NOMO-1 (cell line): ENCODE measurements around the gene RASGRP4.
A peak's percentile ranks its signal among the peaks of the same experiment; 100 is the strongest.
"Not testable (repeated sequence)": the region's sequence is repeated elsewhere in the genome, so short reads cannot be mapped to it uniquely, and the experiment has no call there.

Source experiments
- DNase-seq, 2 experiments: peaks; one replicate each; lab custom pipeline; 2025; ENCODE audit not compliant: unreplicated experiment in 2 of 2; lab: John Stamatoyannopoulos, UW

The RASGRP4 gene, protein sequence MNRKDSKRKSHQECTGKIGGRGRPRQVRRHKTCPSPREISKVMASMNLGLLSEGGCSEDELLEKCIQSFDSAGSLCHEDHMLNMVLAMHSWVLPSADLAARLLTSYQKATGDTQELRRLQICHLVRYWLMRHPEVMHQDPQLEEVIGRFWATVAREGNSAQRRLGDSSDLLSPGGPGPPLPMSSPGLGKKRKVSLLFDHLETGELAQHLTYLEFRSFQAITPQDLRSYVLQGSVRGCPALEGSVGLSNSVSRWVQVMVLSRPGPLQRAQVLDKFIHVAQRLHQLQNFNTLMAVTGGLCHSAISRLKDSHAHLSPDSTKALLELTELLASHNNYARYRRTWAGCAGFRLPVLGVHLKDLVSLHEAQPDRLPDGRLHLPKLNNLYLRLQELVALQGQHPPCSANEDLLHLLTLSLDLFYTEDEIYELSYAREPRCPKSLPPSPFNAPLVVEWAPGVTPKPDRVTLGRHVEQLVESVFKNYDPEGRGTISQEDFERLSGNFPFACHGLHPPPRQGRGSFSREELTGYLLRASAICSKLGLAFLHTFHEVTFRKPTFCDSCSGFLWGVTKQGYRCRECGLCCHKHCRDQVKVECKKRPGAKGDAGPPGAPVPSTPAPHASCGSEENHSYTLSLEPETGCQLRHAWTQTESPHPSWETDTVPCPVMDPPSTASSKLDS

DNA sequence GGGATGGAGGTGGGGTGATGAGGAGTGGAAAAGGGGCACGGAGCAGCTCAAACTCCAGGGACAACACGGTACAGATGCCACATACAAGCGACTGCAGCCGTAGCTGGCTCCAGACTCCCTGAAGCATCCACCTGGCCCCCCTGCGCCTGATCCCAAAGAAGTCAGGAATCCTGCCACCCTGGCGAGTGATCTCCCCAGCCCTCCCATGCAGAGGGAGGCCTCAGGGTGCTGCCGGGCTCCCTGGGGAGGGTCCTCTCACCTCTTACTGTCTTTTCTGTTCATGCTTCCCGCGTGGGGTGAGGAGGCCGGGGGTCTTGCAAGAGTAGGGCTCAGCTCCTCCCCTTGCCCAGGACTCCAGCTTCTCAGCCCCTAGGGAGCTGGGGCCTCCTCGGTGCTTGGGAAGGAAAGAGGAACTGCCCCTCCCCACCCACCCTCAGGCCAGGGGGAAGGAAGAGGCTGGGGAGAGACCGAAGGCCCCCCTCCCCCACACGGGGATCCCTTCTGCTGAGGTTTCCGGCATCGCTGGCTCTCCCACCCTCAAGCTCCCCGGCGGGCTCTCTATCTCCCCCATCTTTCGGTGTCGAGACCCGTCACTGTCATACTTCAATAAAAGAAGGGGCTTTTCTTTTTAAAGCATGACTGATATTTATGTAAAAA is at the start of gene RASGRP4:
TSS of gene RASGRP4 (minus strand) at position 410 of the 657 bp plus-strand sequence. CDS start at position 282, 128 bp downstream.
- peak; percentile 61 to 67 for DNase-seq

DNA sequence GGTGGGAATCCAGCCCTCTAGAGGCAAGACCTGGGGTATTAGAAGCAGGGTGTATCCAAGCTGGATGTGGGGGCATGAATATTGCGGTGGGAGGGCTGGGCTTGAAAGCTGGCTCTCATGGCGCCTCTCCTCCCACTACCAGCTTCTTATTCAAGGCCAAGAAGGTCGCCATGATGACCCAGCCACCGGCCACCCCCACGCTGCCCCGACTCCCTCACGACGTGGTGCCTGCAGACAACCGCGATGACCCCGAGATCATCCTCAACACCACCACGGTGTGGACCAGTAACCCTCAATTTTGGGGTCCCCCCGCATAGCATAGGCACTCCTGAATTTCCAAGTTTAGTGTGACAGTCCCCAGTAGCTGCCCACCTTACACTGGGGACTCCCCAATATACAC is 49.2 kb upstream of the RASGRP4 start:
- DNase-seq: no peak

DNA sequence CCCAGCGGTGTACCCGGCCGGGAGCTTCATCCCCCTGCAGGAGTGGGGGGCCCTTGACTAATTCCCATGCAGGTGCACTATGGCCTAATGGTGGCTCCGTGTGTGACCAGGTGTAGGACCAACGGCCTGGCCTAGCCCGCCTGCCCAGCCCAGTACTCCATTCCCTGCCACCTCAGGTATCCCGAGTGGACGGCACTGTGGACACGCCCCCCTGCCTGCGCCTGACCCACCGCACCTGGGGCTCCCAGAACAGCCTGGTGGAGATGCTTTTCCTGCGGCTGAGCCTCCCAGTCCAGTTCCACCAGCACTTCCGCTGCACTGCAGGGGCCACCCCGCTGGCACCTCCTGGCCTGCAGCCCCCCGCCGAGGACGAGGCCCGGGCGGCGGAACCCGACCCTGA is 47.2 kb upstream of the RASGRP4 start:
- no peak for DNase-seq

DNA sequence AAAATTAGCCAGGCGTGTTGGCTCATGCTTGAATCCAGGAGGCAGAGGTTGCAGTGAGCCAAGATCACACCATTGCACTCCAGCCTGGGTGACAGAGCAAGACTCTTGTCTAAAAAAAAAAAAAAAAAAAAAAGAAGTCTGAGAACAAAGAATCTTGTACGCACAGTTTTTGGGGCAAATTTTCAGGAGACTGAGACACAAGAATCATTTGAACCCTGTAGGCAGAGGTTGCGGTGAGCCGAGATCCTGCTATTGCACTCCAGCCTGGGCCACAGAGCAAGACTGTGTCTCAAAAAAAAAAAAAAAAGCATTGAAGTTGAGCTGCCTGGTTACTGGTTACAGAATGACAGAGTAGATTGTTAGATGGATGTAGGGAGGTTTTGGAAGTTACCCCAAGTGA is 46.7 kb upstream of the RASGRP4 start:
- not testable (repeated sequence) for DNase-seq

DNA sequence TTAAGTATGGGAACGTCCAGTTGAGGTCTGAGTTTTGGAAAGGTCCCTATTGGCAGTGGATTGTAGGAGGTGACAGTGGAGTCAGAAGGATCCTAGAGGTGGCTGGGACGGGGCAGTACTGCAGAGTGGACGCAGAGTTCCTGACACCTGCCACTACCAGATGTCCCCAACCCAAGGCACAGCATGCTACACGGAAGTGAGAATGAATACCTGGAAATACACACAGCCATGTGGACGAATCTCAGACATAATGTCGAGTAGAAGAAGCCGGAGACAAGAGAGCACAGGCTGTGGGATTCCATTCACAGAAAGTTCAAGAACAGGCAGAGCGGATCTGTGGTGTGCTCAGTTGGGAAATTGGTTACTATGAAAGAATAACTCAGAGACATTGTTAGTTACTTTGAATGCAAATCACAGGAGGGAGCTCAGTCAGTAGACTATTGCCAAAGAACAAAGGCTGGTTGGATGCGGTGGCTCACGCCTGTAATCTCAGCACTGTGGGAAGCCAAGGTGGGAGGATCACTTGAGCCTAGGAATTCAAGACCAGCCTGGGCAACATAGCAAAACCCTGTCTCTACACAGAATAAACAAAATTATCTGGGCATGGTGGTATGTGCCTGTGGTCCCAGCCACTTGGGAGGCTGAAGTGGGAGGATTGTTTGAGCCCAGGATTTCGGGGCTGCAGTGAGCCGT is 44.9 kb upstream of the RASGRP4 start:
- no peak for DNase-seq

DNA sequence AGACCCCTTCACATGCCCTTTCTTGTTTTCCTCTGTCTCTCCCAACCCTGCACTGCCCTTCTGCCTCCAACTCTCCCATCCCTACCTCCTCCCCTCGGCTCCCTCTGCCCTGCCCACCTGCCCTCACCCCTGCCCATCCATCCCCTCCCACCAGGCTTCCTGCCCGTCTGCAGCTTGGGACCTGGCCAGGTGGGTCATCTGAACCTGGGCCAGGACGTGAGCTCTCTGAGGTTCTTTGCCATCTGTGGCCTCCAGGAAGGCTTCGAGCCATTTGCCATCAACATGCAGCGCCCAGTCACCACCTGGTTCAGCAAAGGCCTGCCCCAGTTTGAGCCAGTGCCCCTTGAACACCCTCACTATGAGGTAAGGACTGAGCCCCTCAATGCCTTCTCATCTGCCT is 43.1 kb upstream of the RASGRP4 start:
- no peak for DNase-seq

DNA sequence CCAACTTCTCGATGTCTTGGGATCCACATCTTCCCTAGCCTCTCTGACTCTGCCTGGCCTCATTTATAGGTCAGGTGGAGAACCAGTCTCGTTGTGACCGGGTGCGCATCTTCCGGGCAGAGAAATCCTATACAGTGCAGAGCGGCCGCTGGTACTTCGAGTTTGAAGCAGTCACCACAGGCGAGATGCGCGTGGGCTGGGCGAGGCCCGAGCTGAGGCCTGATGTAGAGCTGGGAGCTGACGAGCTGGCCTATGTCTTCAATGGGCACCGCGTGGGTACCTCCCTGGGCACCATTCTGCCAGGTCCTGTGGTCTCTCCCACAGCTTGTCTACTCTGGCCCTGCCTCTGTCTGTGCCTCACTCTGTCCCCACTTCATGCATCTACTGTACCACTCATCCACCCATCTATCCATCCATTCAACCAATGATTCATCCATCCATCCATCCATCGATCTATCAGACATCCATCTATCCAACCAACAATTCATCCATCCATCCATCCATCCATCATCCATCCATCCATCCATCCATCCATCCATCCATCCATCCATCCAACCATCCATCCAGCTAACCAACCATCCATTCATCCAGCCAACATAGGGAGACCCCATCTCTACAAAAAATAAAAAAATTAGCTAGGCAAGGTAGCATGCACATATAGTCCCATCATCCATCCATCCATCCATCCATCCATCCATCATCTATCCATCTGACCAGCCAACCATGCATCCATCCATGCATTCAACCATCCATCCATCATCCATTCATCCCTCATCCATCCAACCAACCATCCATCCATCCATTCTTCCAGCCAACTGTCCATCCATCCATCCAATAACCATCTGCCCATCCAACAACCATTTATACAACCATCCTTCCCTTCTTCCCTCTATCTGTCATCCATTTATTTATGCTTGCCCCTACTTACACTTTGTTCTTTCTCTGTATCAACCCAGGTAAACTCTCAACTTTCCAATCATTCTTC is 41.8 kb upstream of the RASGRP4 start:
- no peak for DNase-seq

DNA sequence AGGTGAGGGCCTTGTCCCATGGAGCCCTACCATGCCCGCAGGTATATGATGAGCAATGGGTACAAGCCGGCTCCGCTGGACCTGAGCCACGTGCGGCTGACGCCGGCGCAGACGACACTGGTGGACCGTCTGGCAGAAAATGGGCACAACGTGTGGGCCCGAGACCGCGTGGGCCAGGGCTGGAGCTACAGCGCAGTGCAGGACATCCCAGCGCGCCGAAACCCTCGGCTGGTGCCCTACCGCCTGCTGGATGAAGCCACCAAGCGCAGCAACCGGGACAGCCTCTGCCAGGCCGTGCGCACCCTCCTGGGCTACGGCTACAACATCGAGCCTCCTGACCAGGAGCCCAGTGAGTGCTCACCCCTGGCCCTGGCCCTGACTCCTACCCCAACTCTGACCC is 40.0 kb upstream of the RASGRP4 start:
- DNase-seq: no peak

DNA sequence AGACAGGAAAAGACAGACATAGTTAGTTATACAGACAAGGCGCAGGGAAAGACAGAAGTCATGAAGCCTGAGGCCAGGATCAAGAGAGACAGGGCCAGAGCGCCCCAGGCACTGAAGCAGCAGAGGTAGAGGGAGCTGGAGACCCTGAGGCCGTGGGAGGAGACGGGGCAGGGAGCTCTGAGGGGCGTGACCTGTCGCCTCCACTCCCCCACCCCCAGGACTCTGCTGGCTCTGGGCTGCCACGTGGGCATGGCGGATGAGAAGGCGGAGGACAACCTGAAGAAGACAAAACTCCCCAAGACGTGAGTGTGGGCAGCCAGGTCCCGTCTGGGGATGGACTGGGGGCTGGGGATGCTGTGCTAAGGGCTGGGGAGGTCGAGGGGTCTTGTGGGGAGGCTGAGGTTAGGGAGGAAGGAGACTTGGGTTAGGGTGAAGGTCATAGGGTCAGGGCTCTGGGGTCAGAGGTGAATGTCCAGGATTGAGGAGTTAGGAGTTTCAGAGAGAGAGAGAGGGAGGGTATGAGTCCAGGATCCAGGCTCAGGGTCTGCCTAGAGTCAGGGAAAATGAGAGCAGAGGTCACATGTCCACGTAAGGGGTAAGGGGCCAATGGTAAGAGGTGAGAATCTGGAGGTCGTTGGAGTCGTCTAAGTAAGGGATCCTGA is 38.5 kb upstream of the RASGRP4 start:
- no peak for DNase-seq

DNA sequence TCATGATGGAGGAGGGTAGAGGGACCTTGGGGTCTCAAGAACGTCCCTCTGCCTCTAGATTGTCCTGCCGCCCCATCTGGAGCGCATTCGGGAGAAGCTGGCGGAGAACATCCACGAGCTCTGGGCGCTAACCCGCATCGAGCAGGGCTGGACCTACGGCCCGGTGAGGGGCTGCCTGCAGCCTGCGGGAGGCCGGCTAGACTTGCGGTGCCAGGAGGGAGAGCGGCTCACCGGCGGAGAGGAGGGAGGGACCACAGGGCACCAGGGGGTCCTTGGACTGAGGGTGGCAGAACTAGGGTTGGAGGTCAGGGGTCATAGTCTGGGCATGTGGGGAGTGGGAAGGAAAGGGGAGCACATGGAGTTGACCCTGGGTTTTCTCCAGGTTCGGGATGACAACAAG is 37.3 kb upstream of the RASGRP4 start:
- DNase-seq: no peak

DNA sequence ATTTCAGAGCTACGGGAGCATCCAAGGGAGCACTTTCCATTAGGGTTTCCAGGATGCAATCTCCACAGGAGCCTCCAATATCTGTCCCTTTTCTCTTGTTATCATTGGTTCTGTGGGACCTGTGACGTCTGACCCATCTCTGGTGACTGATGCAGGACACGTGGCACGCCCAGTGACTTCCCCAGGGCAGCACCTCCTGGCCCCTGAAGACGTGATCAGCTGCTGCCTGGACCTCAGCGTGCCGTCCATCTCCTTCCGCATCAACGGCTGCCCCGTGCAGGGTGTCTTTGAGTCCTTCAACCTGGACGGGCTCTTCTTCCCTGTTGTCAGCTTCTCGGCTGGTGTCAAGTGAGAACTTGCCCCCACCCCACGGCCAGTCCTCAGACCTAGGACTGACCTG is 33.0 kb upstream of the RASGRP4 start:
- no peak for DNase-seq

DNA sequence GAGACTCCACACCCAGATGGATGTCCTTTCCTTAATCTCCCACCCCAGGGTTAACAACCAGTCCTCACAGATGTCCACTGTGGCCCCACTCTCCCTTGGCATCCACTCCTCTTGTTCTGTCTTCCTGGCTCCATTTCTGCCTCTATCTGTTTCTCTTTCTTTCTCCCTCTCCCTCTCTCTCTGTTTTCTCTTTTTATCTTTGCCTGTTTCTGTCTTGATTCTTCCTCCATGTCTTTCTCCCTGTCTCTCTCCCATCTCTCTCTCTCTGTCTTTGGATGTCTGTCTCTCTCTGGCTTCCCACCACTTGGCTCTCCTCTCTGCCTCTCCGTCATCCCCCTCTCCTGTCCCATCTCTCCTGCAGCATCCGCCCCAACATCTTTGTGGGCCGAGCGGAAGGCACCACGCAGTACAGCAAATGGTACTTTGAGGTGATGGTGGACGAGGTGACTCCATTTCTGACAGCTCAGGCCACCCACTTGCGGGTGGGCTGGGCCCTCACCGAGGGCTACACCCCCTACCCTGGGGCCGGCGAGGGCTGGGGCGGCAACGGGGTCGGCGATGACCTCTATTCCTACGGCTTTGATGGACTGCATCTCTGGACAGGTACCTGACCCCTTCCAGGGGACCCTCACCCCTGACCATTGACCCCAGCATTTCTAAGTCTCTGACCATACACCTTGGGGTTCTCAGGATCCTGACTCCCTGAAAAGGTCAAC is 31.8 kb upstream of the RASGRP4 start:
- no peak for DNase-seq

DNA sequence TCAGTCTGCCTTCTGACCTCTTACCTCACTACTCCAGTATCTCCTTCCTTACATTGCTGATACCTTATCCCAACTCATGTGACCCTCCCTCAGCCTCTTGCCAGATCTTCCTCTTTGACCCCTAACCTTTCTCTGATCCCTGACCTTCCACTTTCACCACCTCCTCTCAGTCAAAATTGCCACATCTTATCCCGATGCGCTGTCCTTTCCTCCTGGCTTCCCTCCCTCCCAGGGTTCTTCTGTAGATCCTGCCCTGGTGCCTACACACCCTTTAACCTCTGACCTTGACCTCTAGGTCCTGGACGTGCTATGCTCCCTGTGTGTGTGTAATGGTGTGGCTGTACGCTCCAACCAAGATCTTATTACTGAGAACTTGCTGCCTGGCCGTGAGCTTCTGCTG is 31.2 kb upstream of the RASGRP4 start:
- no peak for DNase-seq

DNA sequence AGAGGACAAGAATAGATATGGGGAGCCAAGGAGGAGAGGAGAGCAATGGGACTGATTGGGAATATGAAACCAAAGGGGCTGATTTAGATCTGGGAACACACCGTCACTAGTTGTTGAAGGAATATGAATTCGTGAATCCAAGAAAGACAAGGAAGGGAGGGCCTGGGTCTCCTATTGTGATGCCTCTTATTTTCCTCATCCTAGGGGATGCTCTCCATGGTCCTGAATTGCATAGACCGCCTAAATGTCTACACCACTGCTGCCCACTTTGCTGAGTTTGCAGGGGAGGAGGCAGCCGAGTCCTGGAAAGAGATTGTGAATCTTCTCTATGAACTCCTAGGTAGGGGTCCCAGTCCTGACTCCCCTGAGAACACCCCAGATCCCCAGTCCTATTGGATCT is 29.0 kb upstream of the RASGRP4 start:
- DNase-seq: no peak

DNA sequence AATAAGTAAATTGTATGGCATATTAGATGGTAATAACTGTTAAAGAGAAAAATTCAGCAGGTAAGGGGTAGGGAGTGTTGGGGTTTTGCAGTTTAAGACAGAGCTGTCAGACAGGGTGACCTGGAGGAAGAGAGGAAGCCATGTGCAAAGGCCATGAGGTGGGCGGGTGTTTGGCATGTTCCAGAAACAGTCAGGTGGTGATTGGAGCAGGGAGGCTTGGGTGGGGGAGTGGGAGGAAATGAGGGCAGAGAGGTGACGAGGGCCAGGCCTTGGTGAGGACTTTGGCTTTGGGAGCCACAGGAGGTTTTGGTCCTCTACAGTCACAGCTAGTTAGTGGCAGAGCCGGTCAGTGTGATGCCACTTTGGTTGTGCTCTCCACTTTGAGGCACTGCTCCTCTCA is 27.6 kb upstream of the RASGRP4 start:
- no peak for DNase-seq

DNA sequence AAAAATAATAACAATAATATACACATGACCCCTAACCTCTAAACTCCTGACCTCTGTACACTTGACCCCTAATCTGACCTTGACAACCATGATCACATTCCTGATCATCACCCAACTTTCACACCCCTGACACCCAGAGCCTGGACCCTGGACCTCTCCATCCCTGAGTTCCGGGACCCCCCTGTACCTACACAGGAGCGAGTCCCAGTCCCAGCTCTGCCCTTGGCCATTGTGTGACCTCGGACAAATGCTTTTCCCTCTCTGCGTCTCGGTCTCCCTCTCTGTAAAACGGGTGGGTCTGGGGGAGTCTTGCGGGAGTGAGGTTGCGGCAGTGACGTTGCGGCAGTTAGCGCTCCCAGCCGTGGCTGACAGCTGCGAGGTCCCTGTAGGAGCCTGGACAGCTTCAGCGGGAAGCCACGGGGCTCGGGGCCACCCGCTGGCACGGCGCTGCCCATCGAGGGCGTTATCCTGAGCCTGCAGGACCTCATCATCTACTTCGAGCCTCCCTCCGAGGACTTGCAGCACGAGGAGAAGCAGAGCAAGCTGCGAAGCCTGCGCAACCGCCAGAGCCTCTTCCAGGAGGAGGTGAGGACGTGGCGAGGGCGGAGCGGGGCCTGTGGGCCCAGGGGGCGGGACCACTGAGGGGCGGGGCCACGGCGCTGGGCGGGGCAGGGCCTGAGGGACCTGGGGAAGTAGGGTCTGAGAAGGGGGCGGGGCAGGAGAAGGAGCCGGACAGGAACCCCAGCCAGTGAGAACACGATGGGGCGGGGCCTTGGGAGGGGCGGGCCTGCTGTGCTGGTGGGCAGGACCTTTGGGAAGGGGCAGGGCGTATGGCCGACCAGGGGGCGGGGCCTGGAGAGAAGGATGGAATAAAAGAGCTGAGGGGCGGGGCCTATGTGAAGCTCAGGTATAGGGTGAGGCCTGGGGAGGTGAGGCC is 26.7 kb upstream of the RASGRP4 start:
- DNase-seq: no peak

DNA sequence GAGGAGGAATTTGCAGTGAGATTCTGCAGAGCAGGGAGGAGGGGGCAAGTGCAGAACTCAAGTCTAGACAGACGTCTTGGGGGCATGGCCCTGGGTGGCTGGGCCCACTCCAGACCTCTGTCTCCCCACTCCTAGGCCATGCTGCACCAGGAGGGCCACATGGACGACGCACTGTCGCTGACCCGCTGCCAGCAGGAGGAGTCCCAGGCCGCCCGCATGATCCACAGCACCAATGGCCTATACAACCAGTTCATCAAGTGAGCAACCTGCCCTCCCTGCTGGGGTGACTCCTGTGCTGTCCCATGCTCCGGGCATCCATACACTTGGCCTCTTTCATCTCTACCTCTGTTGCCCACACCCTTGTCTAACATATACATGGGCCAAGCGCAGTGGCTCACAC is 25.6 kb upstream of the RASGRP4 start:
- no peak for DNase-seq

DNA sequence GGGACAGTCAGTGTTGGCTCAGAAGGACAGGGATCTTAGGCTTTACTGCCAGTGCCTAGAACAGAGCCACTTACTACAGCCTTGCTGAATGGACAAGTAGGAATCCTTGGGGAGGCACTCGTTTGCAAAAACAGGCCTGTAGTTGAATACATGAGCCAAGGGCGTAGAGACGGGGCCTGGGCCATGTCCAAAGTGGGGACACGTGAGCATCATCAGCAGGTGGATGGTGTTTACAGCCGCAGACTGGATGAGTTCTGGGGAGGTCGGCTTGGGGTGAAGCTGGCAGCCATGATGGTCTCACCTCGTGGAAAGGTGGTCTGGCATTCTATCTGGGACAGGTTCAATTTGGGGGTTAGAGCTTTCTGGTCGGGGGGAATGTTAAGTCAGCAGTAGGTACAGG is 25.0 kb upstream of the RASGRP4 start:
- DNase-seq: no peak
